Right renal pelvis (tissue), 4 donors: ENCODE measurements around the gene ATAD2B. TPM values are rescaled to one million over a fixed set of nuclear protein-coding genes. Genes with fewer than 3 reads are reported as not detected.
"Not testable (repeated sequence)": the region's sequence is repeated elsewhere in the genome, so short reads cannot be mapped to it uniquely, and the experiment has no call there.

ENCODE experiments used
- DNase-seq, 4 donors: peaks; one replicate each; pipeline ENCODE4 v3.0.0-alpha.2; 2013; ENCODE audit warnings: low read depth in 4 of 4, low spot score in 3 of 4, missing footprints in 1 of 4
- polyA plus RNA-seq, 4 donors: library from polyadenylated mRNA; unstranded; fragments of 120-200 nt; gene quantifications; one replicate each; pipeline ENCODE4 v1.2.1, GENCODE V29; 2013; ENCODE audit not compliant: insufficient read length in 4 of 4

The ATAD2B gene
- polyA plus RNA-seq: 10 to 100 TPM; 20.0 to 24.1 (median 20.4) TPM

- DNase-seq: peak; percentile 91 to 97 (median 94)
These were observed at the start of gene ATAD2B for GRCh38 chr2:23926750-23927571. Gene ATAD2B, minus strand, starts transcription at chr2:23927123. Its CDS starts 353 bp downstream, at chr2:23926770.

- no peak for DNase-seq
These were observed 40.9 kb upstream of the ATAD2B start for GRCh38 chr2:23967846-23968245.

GRCh38 chr2:23954325-23955014 is 27.5 kb upstream of the ATAD2B start:
- DNase-seq: no peak

GRCh38 chr2:23953625-23954024 is 26.7 kb upstream of the ATAD2B start:
- no peak for DNase-seq

- DNase-seq: not testable (repeated sequence)
These were observed 25.6 kb upstream of the ATAD2B start for GRCh38 chr2:23952558-23952957.

- DNase-seq: no peak
These were observed 20.4 kb upstream of the ATAD2B start for GRCh38 chr2:23947350-23947749.

- no peak for DNase-seq
These were observed 18.1 kb upstream of the ATAD2B start for GRCh38 chr2:23944976-23945375.

- no peak for DNase-seq
These were observed 17.6 kb upstream of the ATAD2B start for GRCh38 chr2:23944527-23944926.

GRCh38 chr2:23943666-23944065 is 16.7 kb upstream of the ATAD2B start:
- DNase-seq: no peak

- DNase-seq: no peak
These were observed 14.7 kb upstream of the ATAD2B start for GRCh38 chr2:23941644-23942043.

GRCh38 chr2:23940718-23941620 is 14.0 kb upstream of the ATAD2B start:
- DNase-seq: peak in 1 of 4 donors; percentile 38

- DNase-seq: peak; percentile 75 to 86 (median 82)
These were observed 13.2 kb upstream of the ATAD2B start, which contains the start of gene UBXN2A for GRCh38 chr2:23939987-23940717. Gene UBXN2A, plus strand, starts transcription at chr2:23940463. Its CDS starts 17,852 bp downstream, at chr2:23958315.

GRCh38 chr2:23934259-23934658 is 7.3 kb upstream of the ATAD2B start:
- DNase-seq: no peak

- no peak for DNase-seq
These were observed 603 bp downstream of the ATAD2B start for GRCh38 chr2:23926290-23926749.

GRCh38 chr2:23925702-23926289 is 1.1 kb downstream of the ATAD2B start:
- peak in 2 of 4 donors; percentile 36 to 55 for DNase-seq

GRCh38 chr2:23924589-23925359 is 2.1 kb downstream of the ATAD2B start:
- DNase-seq: no peak

GRCh38 chr2:23918837-23919489 is 8.0 kb downstream of the ATAD2B start:
- no peak for DNase-seq

- no peak for DNase-seq
These were observed 10.1 kb downstream of the ATAD2B start for GRCh38 chr2:23916727-23917405.
